Ovary (tissue), 3 donors: Measurements from ENCODE around the gene NUP37.

ENCODE experiments used
- EP300 ChIP-seq: sonication (generic); formaldehyde crosslinking; IDR thresholded peaks from one replicate; pipeline ENCODE4 v1.6.1; 2017; ENCODE audit warnings: antibody characterized with exemption
- TF ChIP-seq, protein P1 (sequence below), 3 donors: fragments of 450-650 bp in 2 of 3; fragments of 200-600 bp in 1 of 3; IDR thresholded peaks; one replicate each; pipeline versions ENCODE4 v1.5.1 to v1.8.0; 2016 to 2022; ENCODE audit warnings: antibody characterized with exemption in 3 of 3, mild to moderate bottlenecking in 1 of 3
- donor health status: DM: no; HTN: no; CAD: no.

DNA sequence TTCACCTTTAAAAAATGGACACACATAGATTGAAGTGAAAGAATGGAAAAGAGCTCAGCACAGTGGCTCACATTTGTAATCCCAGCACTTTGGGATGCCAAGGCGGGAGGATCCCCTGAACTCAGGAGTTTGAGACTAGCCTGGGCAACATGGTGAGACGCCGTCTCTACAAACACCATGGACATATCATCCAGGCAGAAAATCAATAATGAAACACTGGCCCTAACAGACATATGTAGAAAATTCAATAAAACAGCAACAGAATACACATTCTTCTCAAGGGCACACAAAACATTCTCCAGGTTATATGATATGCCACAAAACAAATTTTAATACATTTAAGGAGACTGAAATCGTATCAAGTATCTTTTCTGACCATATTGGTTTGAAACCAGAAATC is 65.6 kb downstream of the NUP37 start:
- TF ChIP-seq, protein P1, sequence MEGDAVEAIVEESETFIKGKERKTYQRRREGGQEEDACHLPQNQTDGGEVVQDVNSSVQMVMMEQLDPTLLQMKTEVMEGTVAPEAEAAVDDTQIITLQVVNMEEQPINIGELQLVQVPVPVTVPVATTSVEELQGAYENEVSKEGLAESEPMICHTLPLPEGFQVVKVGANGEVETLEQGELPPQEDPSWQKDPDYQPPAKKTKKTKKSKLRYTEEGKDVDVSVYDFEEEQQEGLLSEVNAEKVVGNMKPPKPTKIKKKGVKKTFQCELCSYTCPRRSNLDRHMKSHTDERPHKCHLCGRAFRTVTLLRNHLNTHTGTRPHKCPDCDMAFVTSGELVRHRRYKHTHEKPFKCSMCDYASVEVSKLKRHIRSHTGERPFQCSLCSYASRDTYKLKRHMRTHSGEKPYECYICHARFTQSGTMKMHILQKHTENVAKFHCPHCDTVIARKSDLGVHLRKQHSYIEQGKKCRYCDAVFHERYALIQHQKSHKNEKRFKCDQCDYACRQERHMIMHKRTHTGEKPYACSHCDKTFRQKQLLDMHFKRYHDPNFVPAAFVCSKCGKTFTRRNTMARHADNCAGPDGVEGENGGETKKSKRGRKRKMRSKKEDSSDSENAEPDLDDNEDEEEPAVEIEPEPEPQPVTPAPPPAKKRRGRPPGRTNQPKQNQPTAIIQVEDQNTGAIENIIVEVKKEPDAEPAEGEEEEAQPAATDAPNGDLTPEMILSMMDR (IDR thresholded peaks at IDR 0.05): no peak
- no peak for TF ChIP-seq EP300
